AG04449 (cell line): Measurements from ENCODE around the gene RHPN2.

ENCODE experiments used
- CTCF ChIA-PET: fragments of 350-600 bp; formaldehyde crosslinking; extraction: SDS; loops from one replicate; lab custom pipeline; 2021; ENCODE audit warnings: antibody characterized with exemption; lab: Yijun Ruan, JAX
- POLR2A ChIA-PET: fragments of 400-600, 350-600 bp; formaldehyde crosslinking; extraction: SDS; loops from one replicate; lab custom pipeline; 2020; ENCODE audit warnings: antibody characterized with exemption, inconsistent platforms; lab: Yijun Ruan, JAX
- DNase-seq: peaks from one replicate; pipeline ENCODE4 v3.0.0-alpha.2; 2010; ENCODE audit warnings: low read depth, low spot score
- H3K4me3 ChIP-seq: 2 replicates; pipeline ENCODE4 v1.5.1; 2011; ENCODE audit warnings: low read depth, mild to moderate bottlenecking, control low read depth, low read length
- TF ChIP-seq, protein P1 (sequence below): IDR thresholded peaks from one replicate; pipeline ENCODE4 v1.5.1; 2011; ENCODE audit warnings: mild to moderate bottlenecking, moderate library complexity, low read length, control low read depth, inconsistent platforms; ENCODE audit not compliant: insufficient read depth; ENCODE audit errors: missing control alignments

The RHPN2 gene

GRCh38 chr19:32928806-32929205, 135.9 kb downstream of the RHPN2 start:
- H3K4me3 ChIP-seq = no peak overlapping the region
- TF ChIP-seq, protein P1, sequence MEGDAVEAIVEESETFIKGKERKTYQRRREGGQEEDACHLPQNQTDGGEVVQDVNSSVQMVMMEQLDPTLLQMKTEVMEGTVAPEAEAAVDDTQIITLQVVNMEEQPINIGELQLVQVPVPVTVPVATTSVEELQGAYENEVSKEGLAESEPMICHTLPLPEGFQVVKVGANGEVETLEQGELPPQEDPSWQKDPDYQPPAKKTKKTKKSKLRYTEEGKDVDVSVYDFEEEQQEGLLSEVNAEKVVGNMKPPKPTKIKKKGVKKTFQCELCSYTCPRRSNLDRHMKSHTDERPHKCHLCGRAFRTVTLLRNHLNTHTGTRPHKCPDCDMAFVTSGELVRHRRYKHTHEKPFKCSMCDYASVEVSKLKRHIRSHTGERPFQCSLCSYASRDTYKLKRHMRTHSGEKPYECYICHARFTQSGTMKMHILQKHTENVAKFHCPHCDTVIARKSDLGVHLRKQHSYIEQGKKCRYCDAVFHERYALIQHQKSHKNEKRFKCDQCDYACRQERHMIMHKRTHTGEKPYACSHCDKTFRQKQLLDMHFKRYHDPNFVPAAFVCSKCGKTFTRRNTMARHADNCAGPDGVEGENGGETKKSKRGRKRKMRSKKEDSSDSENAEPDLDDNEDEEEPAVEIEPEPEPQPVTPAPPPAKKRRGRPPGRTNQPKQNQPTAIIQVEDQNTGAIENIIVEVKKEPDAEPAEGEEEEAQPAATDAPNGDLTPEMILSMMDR = no peak
- ChIA-PET POLR2A (no interaction called here), CTCF (no interaction called here)
- no peak for DNase-seq
